HUES48 (cell line): ENCODE results near the gene GPR176.
"Not testable (repeated sequence)": the region's sequence is repeated elsewhere in the genome, so short reads cannot be mapped to it uniquely, and the experiment has no call there.

Source experiments
- H3K27ac ChIP-seq: one replicate; pipeline ENCODE4 v1.7.0; 2013; ENCODE audit warnings: low read depth, low read length, inconsistent platforms
- H3K27me3 ChIP-seq: 2 replicates; pipeline ENCODE4 v1.6.1; 2013; ENCODE audit warnings: mild to moderate bottlenecking, low read length; ENCODE audit not compliant: control insufficient read depth, insufficient read depth
- H3K36me3 ChIP-seq: 2 replicates; pipeline ENCODE4 v1.6.1; 2013; ENCODE audit warnings: low read length; ENCODE audit not compliant: control insufficient read depth, insufficient read depth
- H3K4me1 ChIP-seq: 2 replicates; pipeline ENCODE4 v1.6.1; 2013; ENCODE audit warnings: mild to moderate bottlenecking, low read length; ENCODE audit not compliant: control insufficient read depth, insufficient read depth
- H3K4me3 ChIP-seq: 2 replicates; pipeline ENCODE4 v1.5.1; 2013; ENCODE audit warnings: mild to moderate bottlenecking, low read depth, low read length
- H3K9ac ChIP-seq: 2 replicates; pipeline ENCODE4 v1.6.1; 2013; ENCODE audit warnings: mild to moderate bottlenecking, low read depth, low read length, moderate library complexity
- H3K9me3 ChIP-seq: 2 replicates; pipeline ENCODE4 v1.6.1; 2013; ENCODE audit warnings: low read length; ENCODE audit not compliant: control insufficient read depth, insufficient read depth

GPR176 gene

GRCh38 chr15:39919411-39919747 lies 687 bp downstream of the GPR176 start:
- Histone ChIP-seq H3K9ac (peak overlapping the region; percentile 85), H3K36me3 (peaks cover 21% of the 10 kb centered on the region), H3K27me3 (no peaks in the 10 kb centered on the region), H3K4me1 (peaks cover 26% of the 10 kb centered on the region), H3K27ac (peak overlapping the region; percentile 66), H3K4me3 (peak overlapping the region; percentile 82), H3K9me3 (no peaks in the 10 kb centered on the region)

DNA sequence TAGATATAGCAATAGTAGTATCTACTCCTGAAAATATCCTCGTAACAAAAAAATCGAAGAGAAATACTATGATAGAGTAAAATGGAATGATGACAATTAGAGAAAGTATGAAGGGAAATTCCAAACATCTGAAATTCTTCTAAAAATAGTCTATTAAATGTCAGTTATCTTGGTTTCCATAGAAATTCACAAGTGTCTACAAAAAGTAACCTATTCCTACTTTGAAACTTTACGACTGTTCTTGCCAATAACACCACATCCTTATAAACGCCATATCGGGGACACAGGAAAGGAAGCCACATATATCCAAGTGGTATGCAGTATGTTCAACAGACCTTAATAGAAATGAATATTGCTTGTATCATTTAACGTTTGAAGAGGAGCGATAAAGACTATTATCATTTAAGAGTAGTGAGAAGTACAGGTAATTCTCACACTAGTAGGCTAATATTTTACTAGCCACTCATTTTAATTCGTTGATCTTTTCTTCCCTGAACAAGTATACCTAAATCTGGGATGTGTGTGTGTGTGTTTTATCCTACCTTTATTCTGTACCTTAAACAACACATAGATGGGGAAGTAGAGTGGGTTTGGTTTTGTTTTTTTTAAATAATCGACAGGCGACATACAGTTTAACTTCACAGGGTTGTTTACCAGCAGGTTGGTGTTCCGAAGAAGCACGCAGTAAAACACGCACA lies 1.2 kb downstream of the GPR176 start:
- H3K27ac ChIP-seq = no peak overlapping the region
- no peaks in the 10 kb centered on the region for H3K27me3 ChIP-seq
- H3K9ac ChIP-seq = peak overlapping the region; percentile 85
- H3K9me3 ChIP-seq = no peaks in the 10 kb centered on the region
- H3K36me3 ChIP-seq = peaks cover 21% of the 10 kb centered on the region
- peaks cover 21% of the 10 kb centered on the region for H3K4me1 ChIP-seq
- H3K4me3 ChIP-seq = peak overlapping the region; percentile 82

DNA sequence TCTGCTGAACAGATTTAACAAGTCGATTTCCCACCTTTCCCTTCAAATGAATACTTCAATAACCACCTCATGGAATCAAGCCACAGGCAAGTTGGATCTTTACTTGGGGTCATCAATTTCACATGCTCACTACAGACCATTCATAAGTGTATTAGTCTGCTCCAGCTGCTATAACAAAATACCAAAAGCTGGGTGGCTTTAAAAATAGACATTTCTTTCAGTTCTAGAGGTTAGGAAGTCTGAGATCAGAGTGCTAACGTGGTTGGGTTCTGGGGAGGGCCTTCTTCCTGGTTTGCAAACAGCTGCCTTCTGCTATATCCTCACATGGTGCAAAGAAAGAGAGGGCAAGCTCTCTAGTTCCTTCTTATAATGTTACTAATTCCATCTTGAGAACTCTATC lies 5.1 kb downstream of the GPR176 start:
- peaks cover 43% of the 10 kb centered on the region for H3K36me3 ChIP-seq
- H3K27ac ChIP-seq = no peak overlapping the region
- H3K4me3 ChIP-seq = no peak overlapping the region
- no peak overlapping the region; the same call in 1 of the 2 replicates for H3K9ac ChIP-seq
- no peaks in the 10 kb centered on the region for H3K27me3 ChIP-seq
- H3K4me1 ChIP-seq = peaks cover 15% of the 10 kb centered on the region; the same call in 1 of the 2 replicates
- H3K9me3 ChIP-seq = no peaks in the 10 kb centered on the region

DNA sequence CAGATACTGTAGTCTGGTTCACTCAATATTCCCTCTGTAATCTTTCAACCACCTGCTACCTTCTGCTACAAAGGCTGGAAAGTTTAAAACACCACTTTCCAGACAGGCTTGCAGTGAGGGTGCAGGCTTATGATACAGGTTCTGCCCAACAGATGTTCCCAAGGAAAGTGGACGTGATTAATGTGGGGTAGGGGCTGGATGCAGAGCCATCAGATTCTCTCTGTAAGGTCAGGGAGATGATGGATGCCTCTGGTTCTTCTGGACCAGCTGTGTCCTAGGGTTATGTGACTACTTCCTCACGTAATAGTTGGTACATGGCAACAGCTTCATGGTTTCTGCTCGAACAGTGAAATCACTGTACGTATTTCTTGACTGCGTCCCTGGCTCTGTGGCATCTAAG lies 11.1 kb downstream of the GPR176 start:
- Histone ChIP-seq H3K36me3 (peaks cover 45% of the 10 kb centered on the region), H3K9ac (no peak overlapping the region), H3K27ac (no peak overlapping the region), H3K4me3 (no peak overlapping the region), H3K4me1 (peaks cover 59% of the 10 kb centered on the region), H3K27me3 (no peaks in the 10 kb centered on the region), H3K9me3 (no peaks in the 10 kb centered on the region)

DNA sequence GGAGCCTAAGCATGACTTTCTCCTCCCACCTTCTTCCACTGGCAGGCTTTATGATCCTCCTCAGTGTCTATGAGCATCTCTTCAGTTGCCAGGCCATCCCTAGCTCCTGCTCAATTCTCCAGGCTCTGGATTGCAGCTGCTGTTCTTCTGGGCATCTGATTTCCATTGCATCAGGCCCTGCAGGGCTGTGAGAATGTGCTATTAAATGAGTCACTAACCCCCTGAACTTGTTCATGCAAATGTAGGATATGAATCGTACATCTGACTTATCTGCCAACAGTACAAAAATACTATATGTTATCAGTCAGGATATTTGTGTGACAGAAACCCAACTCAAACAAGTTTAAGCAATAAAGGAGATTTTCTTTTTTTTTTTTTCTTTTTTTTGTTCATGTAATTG lies 11.9 kb downstream of the GPR176 start:
- H3K27ac ChIP-seq = no peak overlapping the region
- no peaks in the 10 kb centered on the region for H3K9me3 ChIP-seq

GRCh38 chr15:39907216-39907615 lies 12.8 kb downstream of the GPR176 start:
- peak overlapping the region; percentile 19 for H3K27ac ChIP-seq
- no peak overlapping the region for H3K9ac ChIP-seq
- H3K4me1 ChIP-seq = peaks cover 71% of the 10 kb centered on the region
- no peak overlapping the region for H3K4me3 ChIP-seq
- H3K36me3 ChIP-seq = peaks cover 35% of the 10 kb centered on the region
- no peaks in the 10 kb centered on the region for H3K9me3 ChIP-seq
- no peaks in the 10 kb centered on the region for H3K27me3 ChIP-seq

More for the DNA sequence above, 11.9 kb downstream of the GPR176 start:
- Histone ChIP-seq H3K36me3 (peaks cover 42% of the 10 kb centered on the region), H3K9ac (no peak overlapping the region), H3K4me3 (no peak overlapping the region), H3K27me3 (no peaks in the 10 kb centered on the region), H3K4me1 (peaks cover 68% of the 10 kb centered on the region)

DNA sequence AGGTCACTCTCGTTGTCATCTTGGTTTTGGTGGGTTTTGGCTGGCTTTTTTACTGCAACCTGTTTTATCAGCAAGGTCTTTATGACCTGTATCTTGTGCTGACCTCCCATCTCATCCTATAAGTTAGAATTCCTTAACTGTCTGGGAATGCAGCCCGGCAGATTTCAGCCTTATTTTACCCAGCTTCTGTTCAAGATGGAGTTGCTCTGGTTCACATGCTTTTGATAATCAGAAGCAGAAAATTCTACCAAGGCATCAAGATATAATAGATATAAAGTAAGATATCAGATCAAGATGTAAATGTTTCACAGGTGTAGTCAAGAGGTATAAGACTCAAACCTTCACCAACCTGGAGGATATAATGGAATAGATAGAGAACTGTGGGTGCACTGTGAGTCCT lies 16.0 kb downstream of the GPR176 start:
- Histone ChIP-seq H3K27ac (no peak overlapping the region), H3K36me3 (peaks cover 20% of the 10 kb centered on the region), H3K9me3 (no peaks in the 10 kb centered on the region), H3K27me3 (no peaks in the 10 kb centered on the region), H3K4me3 (no peak overlapping the region), H3K4me1 (peaks cover 93% of the 10 kb centered on the region), H3K9ac (no peak overlapping the region)

- H3K36me3 ChIP-seq = peaks cover 14% of the 10 kb centered on the region
- no peak overlapping the region for H3K4me3 ChIP-seq
- H3K9ac ChIP-seq = no peak overlapping the region
- H3K4me1 ChIP-seq = peaks cover 52% of the 10 kb centered on the region
- H3K27ac ChIP-seq = no peak overlapping the region
- H3K9me3 ChIP-seq = no peaks in the 10 kb centered on the region
- no peaks in the 10 kb centered on the region for H3K27me3 ChIP-seq
These were observed 21.7 kb downstream of the GPR176 start for GRCh38 chr15:39898317-39898716.

GRCh38 chr15:39896846-39897245 lies 23.2 kb downstream of the GPR176 start:
- Histone ChIP-seq H3K9ac (no peak overlapping the region), H3K36me3 (peaks cover 20% of the 10 kb centered on the region), H3K27me3 (no peaks in the 10 kb centered on the region), H3K4me1 (peaks cover 47% of the 10 kb centered on the region), H3K4me3 (no peak overlapping the region), H3K27ac (no peak overlapping the region), H3K9me3 (no peaks in the 10 kb centered on the region)

DNA sequence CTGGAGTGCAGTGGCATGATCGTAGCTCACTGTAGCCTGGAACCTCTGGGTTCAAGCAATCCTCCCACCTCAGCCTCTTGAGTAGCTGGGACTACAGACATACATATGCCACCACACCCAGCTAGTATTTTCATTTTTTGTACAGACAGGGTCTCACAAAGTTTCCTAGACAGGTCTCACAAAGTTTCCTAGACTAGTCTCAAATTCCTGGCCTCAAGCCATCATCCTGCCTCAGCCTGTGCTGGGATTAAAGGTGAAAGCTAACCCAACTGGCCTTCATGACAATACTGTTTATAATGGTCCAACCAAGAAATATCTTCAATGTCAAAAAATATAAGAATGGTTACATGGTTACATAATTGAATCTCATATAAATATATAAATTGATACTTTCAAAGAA lies 24.0 kb downstream of the GPR176 start:
- peaks cover 27% of the 10 kb centered on the region for H3K36me3 ChIP-seq
- H3K27ac ChIP-seq = no peak overlapping the region
- no peaks in the 10 kb centered on the region for H3K27me3 ChIP-seq
- no peak overlapping the region for H3K4me3 ChIP-seq
- no peaks in the 10 kb centered on the region for H3K9me3 ChIP-seq
- peaks cover 48% of the 10 kb centered on the region for H3K4me1 ChIP-seq
- no peak overlapping the region for H3K9ac ChIP-seq

DNA sequence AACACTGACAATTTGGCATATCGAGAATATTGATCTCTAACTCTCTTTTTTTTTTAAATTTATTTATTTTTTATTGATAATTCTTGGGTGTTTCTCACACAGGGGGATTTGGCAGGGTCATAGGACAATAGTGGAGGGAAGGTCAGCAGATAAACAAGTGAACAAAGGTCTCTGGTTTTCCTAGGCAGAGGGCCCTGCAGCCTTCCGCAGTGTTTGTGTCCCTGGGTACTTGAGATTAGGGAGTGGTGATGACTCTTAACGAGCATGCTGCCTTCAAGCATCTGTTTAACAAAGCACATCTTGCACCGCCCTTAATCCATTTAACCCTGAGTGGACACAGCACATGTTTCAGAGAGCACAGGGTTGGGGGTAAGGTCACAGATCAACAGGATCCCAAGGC lies 27.0 kb downstream of the GPR176 start:
- not testable (repeated sequence) for H3K27me3 ChIP-seq, H3K9me3 ChIP-seq, H3K27ac ChIP-seq, H3K9ac ChIP-seq, H3K4me3 ChIP-seq
- H3K4me1 ChIP-seq = peaks cover 50% of the 10 kb centered on the region
- H3K36me3 ChIP-seq = peaks cover 18% of the 10 kb centered on the region
